Measurements from ENCODE around the gene ATP2A2.
"Not testable (repeated sequence)": the region's sequence is repeated elsewhere in the genome, so short reads cannot be mapped to it uniquely, and the experiment has no call there.

ATP2A2 gene

DNA sequence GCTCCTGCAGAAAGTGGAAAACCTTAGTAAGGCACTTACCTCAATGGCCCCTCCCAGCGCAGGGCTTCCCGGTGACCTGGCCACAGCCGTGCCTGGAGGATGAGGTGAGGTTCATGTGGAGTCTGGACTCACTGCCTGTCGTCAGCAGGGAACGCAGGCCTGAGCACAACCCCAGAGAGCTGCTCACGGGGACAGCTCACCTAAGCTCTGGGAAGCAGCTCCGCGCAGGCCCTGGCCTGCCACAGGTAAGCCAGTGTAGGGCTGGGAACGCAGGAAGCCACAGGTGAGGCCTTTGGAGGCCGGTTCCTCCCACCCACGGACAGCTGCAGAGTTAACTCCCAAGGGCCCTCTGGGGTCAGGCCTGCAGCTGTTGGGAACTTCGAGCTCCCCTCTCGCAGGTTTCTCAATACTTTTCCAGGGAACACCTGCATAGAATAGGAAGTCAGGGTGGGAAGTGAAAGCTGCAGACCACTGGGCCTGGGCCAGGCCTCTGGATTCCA, 89.7 kb downstream of the ATP2A2 start:
- DNase-seq = no peak

DNA sequence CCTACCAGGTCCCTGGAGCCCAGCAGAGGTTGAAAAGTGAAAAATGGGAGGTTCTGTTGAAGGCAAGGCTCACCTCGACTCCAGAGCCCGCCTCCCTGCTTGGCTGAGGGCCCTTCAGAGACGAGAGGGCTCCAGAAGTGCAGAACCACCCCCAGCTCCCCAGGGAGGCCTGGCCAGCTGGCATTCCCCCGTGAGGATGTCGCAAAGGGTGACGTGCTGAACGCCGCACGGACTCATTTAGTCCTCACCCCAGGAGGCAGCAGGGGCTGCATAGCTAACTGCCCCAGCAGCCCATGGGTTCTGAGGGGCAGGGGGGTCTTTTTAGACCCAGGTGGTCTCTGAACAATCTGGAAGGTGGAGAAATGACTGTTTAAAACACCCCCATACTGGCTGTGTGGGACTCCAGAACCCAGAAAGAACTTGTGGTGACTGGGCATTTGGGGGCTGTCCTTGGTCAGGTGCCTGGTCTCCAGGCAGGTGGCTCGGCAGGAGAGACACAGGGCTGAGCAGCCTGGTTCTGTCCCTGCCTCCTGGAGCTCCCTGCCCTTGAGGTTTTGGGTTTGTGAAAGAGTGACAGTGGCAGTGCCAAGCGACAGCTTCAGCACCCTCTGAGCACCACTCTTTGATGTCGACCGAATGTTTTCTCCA, 90.5 kb downstream of the ATP2A2 start:
- DNase-seq = no peak

DNA sequence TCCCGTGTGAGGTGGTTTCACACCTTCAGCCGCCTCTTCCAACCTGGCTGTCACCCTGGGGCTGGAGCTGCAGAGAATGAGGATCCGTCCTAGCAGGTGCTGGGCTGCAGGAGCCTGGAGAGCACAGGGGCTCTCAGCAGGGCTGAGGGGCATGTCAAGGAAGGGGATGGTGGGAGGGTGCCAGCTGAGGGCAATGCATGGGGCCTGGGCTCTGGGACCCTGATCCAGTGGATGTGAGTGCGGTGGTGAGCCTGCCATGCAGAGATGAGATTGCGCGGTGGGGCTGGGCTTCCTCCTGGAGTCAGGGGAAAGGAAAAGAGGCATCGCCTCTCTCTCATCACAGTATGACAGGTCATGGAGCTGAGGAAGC, 91.0 kb downstream of the ATP2A2 start:
- DNase-seq = no peak

DNA sequence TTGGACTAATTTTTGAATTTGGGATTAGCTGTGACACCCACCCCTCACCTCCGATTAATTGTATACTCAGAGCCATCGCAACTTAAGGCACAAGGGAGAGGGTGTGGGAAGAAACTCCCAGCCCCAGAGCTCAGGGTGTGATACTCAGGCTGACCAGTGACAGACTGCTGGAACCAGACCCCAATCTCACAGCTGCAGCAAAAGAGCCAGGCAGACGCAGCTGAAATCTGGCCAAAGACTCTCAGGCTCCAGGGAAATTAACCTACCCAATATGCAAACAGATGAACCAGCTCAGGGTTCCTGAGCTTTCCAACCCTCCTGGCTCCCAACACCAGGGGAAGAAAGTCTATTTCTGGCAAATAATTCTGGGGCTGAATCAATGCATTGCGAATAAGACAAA, 92.0 kb downstream of the ATP2A2 start:
- no peak for DNase-seq

DNA sequence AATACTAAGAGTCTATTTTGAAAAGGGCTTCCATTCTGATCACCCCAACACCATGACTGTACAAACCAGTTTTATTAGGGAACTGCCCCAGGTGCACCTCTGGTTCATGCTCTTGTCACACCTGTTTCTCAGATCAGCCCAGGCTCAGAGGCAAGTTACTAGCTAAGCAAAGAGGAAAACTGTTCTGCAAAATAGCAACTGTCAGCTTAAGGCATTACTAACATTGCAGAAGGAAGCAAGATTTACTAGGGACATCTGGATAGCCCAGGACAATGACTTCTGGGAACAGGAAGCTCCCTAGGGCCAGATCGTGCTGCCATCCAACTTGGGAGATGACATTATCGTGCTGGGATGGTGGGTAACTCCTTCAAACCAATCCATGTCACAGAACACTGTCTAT, 92.4 kb downstream of the ATP2A2 start:
- DNase-seq = no peak

DNA sequence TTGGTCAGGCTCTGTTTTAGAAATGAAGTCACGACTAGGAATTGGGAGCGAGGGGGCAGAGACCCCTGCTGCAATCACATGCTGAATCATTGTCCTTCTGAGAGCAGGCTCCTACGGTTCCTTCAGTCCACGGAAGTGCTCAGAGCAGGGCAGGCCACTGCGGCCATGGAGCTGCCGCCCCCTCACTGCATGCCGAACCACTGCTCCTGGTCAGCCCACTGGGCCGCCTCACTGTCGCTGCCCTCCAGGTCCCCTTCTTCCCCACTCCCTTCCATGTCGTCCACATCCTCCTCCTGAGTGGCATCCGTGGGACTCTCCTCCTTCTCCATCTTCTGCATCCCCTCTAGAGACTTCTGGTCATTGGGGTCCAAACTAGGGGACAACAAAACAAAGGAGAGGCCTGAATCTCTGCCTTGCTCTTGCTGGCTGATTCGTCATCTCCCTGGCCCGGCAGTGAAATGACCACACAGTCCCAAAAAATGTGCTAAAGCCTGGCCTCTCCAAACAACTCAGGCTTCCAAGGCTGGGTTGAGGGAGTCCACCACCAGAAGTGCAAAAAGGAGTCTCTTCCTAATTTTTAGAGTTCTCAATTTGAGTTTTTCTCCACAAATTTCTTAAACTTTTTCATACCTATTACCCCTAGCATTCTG, 93.0 kb downstream of the ATP2A2 start:
- no peak for DNase-seq

DNA sequence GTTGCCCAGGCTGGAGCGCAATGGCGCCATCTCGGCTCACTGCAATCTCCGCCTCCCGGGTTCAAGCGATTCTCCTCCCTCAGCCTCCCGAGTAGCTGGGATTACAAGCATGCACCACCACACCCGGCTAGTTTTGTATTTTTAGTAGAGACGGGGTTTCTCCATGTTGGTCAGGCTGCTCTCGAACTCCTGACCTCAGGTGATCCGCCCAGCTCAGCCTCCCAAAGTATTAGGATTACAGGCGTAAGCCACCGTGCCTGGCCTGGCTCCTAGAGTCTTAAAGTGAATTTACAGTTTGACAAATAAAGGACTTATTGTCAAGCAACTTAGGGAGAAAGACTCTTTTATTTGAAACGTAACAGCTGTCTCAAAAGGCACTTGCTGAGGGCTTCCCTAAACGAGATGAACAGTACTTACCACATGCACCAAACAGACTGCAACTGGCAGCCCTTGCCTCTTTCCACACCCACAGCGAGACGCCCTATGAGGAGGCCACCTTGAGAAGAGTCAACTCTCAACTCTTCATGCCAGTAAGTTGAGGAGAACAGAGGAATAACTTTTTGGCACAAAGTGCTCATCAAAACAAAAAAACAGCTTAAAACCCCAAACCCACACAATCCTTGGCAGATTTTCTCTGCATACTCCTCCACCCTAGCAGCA, 97.2 kb downstream of the ATP2A2 start:
- DNase-seq = not testable (repeated sequence)

DNA sequence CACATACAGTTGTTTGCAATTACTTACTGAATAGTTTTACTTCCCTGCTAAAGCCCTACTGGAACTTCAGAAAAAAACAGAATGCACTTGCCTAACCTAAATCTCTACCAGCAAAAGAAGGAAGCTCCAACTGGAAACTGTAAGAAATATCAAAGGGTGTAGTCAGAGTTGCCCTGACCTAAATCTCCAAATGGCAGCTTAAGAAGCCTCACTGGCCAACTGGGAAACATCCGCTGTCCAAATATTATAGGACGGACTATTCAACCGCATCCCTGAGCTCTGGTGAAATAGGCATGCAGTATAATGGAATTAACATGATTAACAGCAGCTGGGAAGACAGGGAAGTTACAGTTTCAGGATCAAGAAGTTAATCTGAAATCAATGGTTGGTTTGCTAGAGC, 98.2 kb downstream of the ATP2A2 start:
- DNase-seq = no peak

DNA sequence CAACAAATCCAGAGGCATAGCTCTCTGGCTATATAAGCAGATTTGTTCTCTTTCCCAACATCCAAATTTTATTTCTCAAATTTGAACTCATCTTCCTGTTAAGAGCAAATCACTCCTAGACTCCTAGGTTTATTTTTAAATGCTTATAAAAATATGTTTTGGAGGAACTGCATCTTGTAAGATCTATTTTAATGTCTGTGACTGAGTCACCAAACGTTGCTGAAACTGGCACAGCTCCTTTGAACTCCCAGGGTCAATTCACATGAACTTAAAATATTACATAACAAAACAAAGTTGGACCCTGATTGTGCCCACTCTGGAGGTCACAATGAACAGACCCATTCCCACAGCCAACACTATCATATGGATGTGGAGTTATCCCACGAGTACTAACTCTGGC, 98.6 kb downstream of the ATP2A2 start:
- no peak for DNase-seq

DNA sequence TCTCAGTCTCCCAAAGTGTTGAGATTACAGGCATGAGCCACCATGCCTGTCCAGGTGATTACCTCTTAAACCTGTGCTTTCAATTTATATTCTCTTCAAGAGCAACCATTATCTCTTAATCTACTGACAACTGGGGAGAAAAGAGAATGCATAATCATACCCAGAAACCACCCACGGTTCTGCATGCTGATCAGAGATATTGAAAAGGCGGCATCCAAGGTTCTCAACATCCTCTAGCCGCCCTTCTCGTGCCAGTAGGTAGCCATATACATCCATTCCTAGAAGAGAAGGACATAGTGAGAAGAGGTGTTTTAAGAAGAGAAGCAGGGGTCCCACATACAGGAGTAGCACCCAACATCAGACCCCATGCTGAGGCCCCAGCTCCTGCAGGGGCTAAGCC, 101.6 kb downstream of the ATP2A2 start:
- no peak for DNase-seq

All from NCI-H774 (cell line).